HG02884 (cell line): ENCODE data around the gene INAFM2.

Experiments
- ATAC-seq: cut with Tn5 transposase; IDR thresholded peaks from one replicate; pipeline ENCODE4 v1.9.1; 2021; ENCODE audit warnings: mild to moderate bottlenecking, moderate library complexity; ENCODE audit not compliant: unreplicated experiment

The INAFM2 gene

DNA sequence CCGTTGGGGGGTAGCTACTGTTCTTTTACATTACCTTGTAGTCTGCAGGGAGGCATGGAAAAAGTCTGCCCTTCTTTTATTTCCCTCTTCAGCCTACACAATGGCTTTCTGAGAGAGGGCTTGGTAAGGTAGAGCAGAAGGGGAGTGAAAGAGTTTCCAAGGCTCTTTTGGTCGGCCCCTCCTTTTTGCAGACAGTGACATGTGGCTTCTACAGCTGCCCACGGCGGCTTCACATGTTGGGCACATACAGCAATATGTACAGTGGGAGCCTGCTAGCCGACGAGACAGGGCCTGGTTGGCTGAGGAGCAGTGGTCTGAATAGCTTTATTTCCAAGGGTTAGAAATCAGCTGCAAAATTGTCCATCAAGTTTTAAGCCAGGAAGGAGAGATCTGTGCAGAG lies 4.0 kb downstream of the INAFM2 start:
- ATAC-seq = no peak

DNA sequence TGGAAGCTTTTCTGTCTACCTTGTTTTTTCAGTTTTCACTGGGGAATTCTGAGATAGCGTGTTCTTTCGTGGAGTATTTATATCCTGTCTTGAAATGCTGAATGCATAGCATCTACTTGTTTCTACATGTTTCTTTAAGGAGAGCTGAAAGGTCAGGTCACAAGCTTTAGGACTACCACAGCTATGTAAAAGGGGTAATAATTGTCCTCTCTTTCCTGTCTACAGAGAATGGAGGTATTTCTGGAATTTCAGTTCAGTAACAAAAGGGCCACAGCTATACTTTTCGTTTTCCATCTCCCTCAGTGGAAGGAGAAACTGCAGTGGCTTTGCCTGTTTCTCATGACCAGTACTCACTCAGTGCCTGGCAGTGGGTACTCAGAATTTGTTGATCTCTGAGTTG lies 4.7 kb downstream of the INAFM2 start:
- ATAC-seq = no peak

DNA sequence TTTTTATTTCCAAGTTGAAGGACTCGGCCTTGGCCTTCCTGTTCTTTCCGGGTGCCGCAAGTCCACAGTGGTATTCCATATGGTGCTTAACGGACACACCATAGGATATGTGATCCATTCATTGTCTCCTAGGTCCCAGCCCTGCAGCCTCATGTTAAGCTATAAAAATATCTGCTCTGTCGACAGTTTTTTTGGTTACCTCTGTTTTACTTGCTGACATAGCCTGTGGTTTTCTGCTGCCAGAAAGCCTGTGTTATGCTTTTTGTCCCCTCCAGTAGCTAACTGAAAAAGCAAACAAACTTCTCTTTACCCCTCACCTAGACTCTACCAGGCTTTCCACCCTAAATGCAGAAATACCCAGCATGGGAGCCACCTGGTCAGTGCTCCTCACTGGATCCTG lies 5.3 kb downstream of the INAFM2 start:
- ATAC-seq = no peak

DNA sequence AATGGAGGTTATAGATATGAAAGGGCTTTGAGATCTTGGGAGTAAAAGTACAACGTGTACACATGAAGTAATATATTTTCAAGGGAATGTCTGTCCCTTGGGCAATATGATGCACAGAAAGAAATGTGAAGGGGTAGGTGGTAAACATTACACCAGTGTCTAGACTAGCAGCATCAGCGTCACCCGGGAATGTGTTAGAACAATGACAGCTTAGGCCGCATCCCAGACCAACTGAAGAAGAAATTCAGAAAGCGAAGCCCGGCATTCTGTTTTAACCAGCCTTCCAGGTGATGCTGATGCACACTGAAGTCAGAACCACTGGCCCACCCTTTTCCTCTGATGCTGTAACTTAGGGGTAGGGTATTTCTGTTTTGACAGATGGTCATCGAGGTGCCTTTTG lies 6.3 kb downstream of the INAFM2 start:
- no peak for ATAC-seq

DNA sequence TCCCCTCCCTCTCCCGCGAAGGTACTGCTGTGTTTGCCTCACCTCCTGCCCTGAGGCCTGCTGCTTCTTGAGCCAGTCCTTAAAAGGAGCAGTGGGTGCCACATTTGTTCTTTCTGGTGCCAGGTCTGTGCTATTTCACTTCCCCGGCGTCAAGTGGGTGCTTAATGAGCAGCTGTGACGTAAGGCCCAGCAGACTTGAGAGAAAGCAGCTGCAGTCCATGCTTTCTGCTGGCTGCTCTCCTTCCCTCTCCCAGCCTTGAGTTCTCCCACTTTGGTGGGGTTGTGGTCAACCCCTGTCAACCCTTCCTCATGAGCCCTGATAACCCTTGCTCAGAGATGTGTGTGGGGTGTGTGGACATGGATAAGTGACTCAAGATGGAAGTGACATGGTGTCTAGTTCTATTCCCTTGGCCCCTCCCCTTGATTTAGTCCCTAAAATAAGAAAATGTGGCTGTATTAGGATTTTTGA lies 6.9 kb downstream of the INAFM2 start:
- ATAC-seq = no peak

DNA sequence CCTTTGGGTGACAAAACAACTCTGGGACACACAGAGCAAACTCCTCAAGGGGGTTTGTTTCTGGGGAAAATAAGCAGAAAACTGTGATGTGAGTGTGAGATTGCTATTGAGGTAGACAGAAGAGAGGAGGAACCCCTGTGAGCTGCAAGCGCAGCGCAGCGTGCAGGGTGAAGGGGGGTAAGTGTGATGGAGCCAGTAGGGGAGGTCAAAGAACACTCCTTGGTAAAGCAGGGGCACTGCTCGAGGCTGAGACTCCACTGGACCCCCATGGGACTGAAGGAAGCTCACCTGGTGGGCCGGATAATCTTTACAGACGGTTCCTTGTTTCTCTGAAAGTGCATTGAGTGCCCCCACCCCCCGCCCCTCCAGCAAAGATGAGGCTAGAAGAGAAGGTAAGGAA lies 7.5 kb downstream of the INAFM2 start:
- no peak for ATAC-seq

DNA sequence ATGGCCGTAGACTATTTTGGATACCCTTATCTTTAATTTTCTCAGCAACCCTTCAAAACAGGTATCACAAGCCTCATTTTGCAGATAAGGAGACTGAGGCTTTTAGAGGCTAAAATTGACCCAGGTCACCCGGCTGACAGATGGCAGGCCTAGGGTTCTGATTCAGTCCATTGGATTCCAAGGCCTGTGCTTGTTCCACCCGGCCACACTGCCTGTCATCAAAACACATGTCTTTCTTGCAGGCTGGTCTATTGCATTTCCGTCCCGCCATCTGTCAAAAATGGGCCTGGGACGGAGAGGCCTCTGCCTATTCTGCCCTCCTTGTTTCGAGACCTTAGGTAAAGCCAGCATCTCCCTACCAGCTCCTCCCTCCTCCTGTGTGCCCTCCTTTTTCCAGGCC lies 8.1 kb downstream of the INAFM2 start:
- no peak for ATAC-seq

DNA sequence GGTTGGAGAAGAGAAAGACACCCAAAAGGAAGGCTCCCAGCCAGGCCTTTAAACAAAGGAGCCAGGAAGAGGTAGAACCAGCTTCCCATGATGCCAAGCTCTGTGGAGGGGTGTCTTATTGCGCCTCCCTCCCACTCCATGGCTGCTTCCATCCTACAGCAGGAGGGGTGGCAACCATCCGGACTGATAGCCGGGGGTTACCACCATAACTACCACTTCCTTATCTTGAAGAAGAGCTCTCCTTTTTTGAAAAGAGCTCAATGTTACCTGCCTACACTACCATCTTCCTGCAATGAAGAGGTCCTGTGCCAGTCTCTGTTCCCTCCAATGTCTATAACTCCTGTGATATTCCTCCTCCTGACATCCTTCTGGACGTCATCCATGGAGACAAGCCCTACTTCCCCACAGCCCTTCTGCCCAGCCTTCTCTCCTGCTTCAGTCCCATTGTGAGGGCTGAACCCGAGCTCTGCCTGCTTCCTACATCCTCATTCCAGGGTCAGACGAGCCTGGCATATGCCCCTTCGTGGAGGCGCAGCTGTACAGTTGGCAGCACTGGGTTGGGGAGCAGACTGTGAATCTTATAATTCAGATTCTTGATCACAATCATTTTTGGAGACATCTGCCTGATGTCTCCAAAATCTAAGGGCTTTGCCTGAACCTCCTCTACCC lies 8.8 kb downstream of the INAFM2 start:
- ATAC-seq = no peak

DNA sequence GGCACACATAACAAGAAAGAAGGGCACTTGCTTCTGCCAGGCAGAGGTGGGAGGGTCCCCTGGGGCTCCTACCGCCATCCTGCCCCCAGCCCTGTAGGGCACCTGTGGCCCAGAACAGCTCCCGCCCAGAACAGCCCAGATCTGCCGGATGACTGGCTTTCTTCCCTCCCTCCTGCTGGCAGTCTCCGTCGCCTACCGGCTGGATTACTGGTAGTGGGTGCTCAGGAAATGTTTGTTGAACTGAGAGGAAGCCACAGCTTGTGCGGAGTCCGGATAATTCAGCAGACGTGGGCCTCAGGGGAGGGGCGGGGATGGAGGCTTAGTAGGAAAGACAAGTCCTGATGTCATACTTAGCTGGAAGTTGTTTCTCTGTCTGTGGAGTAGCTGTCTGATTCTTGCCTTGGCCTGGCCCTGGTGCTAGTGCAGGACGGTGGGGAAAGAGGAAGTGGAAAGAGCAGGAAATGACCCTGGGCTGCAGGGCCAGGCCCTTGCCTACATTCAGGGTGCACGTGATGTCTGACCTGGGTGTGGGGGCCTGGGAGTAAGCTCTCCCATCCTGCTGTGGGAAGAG lies 10.5 kb downstream of the INAFM2 start:
- no peak for ATAC-seq

DNA sequence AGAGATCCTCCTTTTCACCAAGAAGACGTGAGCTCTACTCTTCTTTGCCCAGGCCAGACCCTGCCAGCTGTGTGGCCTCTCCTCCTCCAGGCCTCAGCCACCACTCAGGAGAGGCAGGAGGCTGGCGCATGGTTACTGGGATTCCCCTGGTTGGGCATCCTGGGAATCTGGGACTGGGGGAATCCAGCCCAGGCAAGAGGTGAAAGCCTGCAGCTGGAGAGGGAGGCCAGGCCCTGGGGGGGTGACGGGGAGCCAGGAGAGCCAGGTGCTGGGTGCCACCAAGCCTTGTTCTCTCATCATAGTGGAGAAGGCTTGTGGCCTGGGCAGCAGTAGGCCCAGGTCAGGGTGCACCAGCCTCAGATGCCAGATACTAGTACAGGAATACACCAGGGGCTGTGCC lies 11.0 kb downstream of the INAFM2 start:
- ATAC-seq = no peak

DNA sequence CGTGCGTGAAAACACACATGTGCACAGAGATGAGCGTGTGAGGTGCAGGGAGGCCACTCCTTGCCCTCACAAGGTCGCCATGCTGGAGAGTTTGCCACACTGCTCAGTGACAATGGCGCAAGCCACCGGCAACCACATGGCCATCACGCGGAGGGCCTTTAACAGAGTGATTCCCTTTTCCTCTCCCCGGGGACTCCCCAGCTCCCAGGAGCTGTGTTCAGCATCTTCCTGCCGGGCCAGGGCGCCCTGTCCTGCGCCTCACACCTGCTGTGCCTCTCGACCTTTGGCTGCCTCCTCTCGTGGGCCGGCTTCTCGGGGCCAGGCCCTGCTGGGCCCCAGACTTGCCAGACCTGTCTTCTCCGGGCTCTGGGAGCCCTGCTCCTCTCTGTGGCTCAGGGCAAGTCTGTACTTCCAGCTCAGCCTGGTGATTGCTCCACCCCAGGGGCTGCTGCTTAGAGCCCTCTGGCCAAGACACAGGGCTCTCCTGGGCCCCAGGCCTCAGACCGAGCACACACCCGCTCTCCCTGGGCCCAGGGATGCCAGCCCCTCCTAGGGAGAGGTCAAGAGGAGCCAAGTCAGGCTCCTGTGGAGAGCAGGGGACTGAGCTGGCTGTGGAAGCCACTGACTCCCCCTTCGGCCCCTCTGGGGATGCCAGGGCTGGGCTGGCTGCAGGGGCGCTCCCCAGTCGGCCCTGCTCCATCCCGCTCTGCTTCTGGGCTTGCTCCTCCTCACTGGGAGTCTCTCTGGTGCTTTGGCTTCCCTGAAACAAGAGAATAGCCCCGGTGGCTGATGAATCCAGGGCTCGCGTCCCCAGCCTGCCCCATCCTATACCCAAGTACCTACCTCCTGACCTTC lies 11.7 kb downstream of the INAFM2 start:
- ATAC-seq = no peak

DNA sequence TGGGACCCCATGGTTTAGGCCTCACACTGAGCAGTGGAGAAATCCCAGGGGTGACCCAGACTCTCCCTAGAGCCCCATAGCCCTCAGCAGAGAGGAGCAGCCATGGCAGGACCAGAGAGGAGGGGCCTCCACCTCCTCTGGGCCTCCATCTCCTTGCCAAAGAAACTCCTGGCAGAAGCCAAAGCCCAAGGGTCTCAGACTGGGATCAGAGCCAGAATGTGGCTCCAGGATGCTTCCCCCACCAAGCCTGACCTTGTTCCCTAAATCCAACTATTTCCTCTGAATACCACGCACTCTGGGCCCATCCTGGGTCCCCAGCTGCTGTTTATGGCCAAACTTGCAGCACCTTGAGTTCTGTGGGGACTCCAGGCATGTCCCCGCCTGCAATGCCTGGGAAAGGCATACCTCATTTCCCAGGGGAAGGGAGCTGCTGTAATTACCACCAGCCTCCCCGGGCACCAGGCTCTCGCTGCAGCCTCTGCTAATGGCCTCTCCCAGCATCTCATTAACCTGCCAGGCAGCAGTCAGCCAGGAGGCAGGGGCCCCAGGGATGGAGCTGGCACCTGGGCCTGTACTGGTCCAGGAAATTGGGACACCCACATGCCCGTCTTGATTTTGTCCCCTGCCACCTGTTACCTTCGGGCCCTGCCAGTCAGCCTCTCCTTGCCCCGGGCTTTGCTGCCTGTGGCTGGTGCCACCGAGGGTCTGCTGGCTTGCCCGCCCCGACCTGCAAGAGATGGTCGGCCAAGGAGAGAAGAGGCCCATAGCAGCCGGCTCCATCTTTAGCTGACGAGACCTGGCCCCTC lies 12.6 kb downstream of the INAFM2 start:
- ATAC-seq = no peak

DNA sequence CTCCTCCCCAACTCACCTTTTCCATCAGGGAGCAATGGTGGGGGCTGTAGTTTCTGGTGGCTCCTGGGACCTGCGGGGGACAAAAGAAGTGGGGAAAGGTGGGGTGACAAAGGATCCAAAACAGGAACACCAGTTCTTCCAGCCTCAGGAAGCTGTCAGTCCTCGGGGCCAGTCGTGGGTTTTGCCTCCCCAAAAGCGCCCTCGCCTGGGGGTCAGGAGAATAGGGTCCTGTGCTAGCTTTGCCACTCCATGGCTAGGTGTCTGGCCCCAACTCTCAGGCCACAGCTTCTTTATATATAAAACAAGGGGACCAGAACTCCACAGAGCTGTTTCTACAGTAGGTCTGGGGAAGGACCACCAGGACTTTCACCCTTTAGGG lies 13.2 kb downstream of the INAFM2 start:
- no peak for ATAC-seq

DNA sequence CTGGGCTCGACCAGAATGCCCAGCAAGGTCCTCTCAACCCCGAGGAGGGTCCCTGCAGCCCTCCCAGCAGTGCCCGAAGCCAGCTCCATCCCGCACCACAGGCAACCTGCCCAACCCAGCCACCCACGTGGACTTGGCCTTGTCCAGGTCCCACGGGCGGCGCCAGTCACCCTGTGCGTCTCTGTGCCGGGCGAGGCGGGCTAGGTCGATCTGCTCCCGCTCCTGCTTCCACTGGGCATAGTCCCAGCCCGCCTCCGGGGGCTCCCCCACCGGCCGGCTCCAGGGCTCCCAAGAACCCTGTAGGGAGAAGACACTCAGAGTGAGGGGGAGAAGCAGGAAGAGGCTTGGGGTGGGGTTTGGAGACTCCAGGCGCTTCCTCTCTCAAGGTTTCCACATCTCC lies 14.1 kb downstream of the INAFM2 start:
- no peak for ATAC-seq

DNA sequence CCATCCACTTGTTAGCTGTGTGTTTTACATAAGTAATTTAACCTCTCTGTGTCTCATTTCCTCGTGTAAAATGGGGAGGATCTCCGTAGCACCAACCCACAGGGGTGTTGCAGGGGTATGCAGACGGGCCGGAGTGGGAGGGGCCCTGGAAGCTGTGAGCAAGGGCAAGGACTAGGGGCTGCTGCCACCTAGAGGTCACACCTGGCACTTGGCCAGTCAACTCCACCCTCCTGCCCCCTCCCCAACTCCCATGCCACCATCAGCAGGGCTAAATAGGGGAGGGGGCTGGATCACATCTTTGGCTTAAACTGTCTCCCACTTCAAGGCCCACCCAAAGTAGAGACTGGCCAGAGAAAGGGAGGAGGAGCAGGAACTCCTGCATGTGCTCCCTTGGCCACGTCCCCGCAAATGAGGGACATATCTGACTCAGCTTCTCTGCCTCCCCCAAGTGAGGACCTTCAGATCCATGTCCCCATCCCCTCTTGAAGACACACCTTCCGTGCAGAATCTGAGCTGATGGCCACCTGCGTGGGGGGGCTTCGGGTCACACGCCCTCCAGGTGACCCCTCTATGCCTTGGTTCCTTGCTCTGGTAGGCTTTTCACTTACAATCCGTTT lies 14.7 kb downstream of the INAFM2 start:
- no peak for ATAC-seq

DNA sequence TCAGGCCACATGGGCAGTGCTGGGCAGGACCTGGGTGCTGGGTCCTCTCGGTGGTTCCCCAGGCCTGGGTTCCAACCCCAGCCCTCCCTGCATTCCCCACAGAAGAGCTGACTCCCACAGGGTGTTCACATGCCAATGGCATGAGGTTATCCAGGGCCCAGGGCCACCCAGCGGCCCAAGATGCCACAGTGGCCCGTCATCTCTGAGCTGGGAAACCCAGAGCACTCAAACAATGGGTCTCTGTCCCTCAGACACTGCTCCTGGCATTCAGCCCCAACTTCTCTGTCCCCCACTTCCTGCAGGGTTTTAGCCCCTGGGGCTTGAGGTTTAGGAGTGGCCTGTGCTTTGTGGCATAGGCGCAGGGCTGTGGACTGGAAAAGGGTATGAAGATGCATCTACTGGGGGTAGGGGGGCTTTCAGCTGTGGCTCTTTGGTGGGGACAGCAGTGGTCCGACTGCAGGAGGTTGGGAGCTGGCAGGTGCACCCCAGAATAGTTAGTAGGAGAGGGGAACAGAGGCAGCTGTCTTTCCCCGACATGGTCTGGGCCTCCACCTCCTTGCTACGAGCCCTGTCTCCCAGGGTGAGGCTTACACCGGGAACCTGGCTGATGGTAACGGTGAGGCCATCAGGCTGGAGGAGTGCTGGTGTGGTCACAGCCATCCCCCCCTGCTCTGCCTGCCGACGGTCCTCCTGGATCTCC lies 15.6 kb downstream of the INAFM2 start:
- ATAC-seq = no peak

DNA sequence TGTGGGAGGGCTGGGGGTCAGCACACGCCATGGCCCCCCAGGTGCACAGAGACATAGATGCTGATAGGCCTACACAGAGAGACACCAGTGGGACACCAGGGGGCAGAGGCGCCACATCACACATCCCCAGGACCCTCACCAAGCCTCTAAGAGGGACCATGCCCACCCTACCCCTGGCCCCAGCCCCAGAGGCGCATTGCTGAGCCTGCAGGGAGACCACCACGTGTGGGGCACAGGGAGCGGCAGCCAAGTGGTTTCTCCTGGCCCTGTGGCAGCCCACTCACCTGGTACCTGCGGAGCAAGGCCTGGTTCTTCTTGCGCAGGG lies 16.1 kb downstream of the INAFM2 start:
- ATAC-seq = no peak

DNA sequence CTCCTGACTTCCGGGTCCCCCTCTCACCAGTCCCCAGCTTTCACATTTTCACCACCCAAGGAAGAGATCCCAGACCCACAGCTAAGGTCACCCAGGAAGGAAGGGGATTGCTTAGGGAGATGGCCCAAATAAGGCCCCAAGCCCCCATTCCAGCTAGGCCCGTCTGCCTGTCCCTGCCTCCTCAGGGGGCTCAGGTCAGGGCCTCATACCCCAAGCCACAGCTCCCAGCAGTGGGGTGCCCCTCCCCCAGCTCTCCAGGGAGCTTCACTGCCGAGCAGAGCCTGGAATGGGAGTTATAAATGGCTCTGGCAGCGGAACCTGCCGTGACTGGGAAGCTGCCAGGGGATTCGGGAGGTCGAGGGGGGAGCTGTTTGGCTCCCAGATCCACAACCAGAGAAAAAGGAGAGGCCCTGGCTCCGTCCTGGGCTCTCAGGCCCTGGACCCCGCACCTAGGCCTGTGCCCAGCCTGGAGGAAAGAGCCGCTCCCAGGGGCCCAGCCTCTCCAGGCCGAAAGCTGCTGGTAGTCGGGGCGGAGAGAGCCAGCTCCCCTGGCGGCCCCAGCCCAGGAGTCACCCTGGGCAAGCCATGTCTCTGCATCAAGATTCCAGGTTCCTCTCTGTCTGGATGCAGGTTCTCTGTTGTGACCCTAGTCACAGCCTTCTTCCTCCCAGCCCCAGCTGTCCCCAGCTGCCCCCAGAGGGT lies 16.7 kb downstream of the INAFM2 start:
- ATAC-seq = no peak

DNA sequence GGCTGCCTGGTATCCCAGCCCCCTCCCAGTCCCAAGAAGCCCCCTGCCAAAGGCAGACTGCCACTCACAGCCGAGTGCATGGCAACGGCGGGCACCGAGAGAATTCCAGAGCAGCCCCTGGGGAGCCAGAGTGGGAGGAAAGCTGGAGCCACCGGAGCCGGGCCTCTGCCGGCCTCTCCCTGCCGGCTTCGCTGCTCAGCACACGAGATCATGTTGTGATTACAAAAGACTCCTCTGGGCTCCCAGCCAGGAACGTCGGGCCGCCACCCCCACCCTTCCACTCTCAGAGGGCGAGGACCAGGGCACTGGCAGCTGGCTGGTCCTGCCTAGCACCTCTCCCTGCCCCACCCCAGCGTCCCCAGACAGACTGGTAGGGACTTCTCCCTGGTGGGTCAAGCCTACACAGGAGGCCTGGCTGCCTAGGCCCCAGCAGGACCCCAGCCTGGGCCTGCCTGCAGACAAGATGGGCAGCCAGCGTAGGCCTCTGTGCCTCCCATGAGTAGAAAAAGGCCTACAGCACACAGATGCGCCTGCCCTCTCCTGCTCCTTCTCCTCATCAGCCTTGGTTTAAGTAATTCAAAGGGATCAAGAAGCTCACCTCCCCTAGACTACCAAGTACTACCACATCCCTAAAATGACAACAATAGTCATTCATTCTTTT lies 17.4 kb downstream of the INAFM2 start, which contains the start of gene CCDC9B:
Gene CCDC9B (minus strand): TSS at position 200 of the 661 bp plus-strand sequence. CDS start 120 bp downstream, at position 80.
- ATAC-seq = no peak
